Stimulated activated CD4-positive, alpha-beta T cell treated with anti-CD3 and anti-CD28 coated beads, Interleukin-2, amount 100 ng/mL, for 48 hours (primary cell): Measurements from ENCODE around the gene AP3M1.

Experiments used
- DNase-seq, 2 donors: peaks; one replicate each; pipeline ENCODE4 v3.0.0-alpha.2; 2020

AP3M1 gene

GRCh38 chr10:74079028-74079935 lies 71.3 kb downstream of the AP3M1 start:
- DNase-seq: no peak

GRCh38 chr10:74078037-74078436 lies 72.6 kb downstream of the AP3M1 start:
- peak; percentile 15 to 23 for DNase-seq

GRCh38 chr10:74077416-74077815 lies 73.2 kb downstream of the AP3M1 start:
- DNase-seq: no peak

GRCh38 chr10:74076961-74077360 lies 73.7 kb downstream of the AP3M1 start:
- no peak for DNase-seq

GRCh38 chr10:74075906-74076305 lies 74.7 kb downstream of the AP3M1 start:
- no peak for DNase-seq

GRCh38 chr10:74072503-74072902 lies 78.1 kb downstream of the AP3M1 start:
- DNase-seq: no peak

- no peak for DNase-seq
Measured at GRCh38 chr10:74071157-74071556, 79.5 kb downstream of the AP3M1 start.
